ENCODE data around the gene KCTD6.

The KCTD6 gene

DNA sequence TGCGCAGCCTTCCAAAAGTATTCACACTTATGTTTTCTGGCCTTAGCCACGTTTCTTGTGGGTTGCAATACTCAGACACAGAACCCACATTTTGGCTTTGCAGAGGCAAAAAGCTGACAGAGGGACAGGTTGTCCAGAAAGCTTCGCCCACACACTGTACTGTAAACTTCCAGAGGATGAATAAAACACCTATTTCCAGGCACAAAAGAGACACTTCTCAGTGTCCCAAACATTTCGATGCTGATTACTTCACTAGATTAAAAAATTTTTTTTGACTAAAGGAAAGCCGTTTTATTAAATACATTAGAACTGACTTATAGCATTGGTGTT lies 28.0 kb upstream of the KCTD6 start:
- DNase-seq (ENCODE audit: low read depth, low spot score) = no peak
- ChIA-PET POLR2A (interaction anchor here (1.1 kb wide), 2 partner anchors 27 to 128 kb away, joined by 4 read pairs; no protein-coding TSS in a partner anchor), CTCF (interaction anchor here (0.9 to 1.8 kb wide), 24 partner anchors 8 to 158 kb away, joined by 3 to 13 read pairs (median 5); partner anchors contain the start of genes HTD2, KCTD6 and RPP14)
- no peak overlapping the region for H3K4me3 ChIP-seq (ENCODE audit: low read depth, low read length)
- TF ChIP-seq, protein P1, sequence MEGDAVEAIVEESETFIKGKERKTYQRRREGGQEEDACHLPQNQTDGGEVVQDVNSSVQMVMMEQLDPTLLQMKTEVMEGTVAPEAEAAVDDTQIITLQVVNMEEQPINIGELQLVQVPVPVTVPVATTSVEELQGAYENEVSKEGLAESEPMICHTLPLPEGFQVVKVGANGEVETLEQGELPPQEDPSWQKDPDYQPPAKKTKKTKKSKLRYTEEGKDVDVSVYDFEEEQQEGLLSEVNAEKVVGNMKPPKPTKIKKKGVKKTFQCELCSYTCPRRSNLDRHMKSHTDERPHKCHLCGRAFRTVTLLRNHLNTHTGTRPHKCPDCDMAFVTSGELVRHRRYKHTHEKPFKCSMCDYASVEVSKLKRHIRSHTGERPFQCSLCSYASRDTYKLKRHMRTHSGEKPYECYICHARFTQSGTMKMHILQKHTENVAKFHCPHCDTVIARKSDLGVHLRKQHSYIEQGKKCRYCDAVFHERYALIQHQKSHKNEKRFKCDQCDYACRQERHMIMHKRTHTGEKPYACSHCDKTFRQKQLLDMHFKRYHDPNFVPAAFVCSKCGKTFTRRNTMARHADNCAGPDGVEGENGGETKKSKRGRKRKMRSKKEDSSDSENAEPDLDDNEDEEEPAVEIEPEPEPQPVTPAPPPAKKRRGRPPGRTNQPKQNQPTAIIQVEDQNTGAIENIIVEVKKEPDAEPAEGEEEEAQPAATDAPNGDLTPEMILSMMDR (IDR thresholded peaks at IDR 0.05; ENCODE audit: insufficient read depth, low read length, missing control alignments) = no peak

DNA sequence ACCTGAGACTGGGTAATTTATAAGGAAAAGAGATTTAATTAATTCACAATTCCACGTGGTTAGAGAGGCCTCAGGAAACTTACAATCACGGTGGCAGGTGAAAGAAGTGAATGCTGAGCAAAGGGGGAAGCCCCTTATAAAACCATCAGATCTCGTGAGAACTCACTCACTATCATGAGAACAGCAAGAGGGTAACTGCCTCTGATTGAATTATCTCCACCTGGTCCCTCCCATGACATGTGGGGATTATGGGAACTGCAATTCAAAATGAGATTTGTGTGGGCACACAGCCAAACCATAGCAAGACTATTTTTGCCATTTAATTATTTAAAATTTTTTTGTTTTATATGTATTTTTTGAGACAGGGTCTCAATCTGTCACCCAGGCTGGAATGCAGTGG lies 27.0 kb upstream of the KCTD6 start:
- POLR2A ChIA-PET = no interaction called here
- CTCF ChIA-PET = interaction anchor here (0.7 to 2.0 kb wide), 5 partner anchors 10 to 68 kb away, joined by 3 to 11 read pairs (median 6); no protein-coding TSS in a partner anchor
- DNase-seq (ENCODE audit: low read depth, low spot score) = no peak
- TF ChIP-seq, protein P1 (IDR thresholded peaks at IDR 0.05; ENCODE audit: insufficient read depth, low read length, missing control alignments) = no peak
- no peak overlapping the region for H3K4me3 ChIP-seq (ENCODE audit: low read depth, low read length)

DNA sequence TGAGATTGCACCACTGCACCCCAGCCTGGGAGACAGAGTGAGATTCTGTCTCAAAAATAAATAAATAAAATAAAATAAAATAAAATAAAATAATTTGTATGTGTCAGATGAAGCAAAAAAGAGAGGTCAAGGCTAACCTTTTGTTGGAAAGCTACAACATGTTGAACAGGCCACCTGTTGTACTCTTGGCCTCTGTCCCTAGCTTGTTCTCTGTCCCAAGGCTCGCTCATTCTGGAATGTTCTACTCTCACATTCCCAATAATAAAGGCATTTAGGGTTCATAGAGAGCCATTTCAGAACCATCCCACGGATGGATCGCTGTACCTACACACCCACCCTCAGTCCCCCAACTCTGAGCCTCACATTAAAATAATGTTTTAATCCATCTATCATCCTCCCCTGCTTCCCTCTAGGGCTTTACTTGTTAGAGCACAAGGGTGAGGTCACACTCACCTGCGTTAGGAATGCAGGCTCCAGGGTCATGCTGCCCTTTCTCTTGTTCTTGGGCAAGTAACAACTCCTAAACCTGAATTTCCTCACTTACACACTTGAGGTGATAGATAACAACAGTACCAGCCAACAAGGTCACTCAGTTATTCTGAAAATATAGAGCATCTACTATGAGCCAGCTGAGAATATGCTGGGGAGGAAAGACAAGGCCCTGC lies 24.9 kb upstream of the KCTD6 start:
- TF ChIP-seq, protein P1 (IDR thresholded peaks at IDR 0.05; ENCODE audit: insufficient read depth, low read length, missing control alignments) = no peak
- ChIA-PET POLR2A (no interaction called here), CTCF (interaction anchor here (0.6 to 2.2 kb wide), 2 partner anchors 24 to 65 kb away, joined by 4 to 7 read pairs; partner anchors contain the start of gene KCTD6)
- no peak for DNase-seq (ENCODE audit: low read depth, low spot score)
- no peak overlapping the region for H3K4me3 ChIP-seq (ENCODE audit: low read depth, low read length)

DNA sequence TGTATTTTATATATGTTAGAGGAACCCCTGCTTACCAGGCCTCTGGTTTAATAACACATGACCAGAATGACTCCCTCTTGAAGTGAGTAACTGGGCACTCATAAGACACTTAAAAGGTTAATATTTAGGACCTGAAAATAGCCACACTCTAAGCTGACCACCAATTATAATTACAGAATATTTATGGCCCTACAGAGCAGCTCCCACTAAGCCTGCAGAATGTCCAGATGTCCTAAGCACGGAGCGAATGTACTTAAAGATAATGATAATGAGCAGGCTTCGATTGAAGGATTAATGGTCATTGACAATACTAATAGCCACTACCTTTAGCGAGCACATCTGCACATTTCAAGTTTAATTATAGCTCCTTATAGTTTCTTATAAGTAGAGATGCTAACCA lies 22.8 kb upstream of the KCTD6 start:
- ChIA-PET POLR2A (no interaction called here), CTCF (interaction anchor here (0.8 to 6.9 kb wide), 5 partner anchors 9 to 148 kb away, joined by 4 to 37 read pairs (median 5); partner anchors contain the start of gene KCTD6)
- DNase-seq (ENCODE audit: low read depth, low spot score) = no peak
- H3K4me3 ChIP-seq (ENCODE audit: low read depth, low read length) = no peak overlapping the region
- TF ChIP-seq, protein P1 (IDR thresholded peaks at IDR 0.05; ENCODE audit: insufficient read depth, low read length, missing control alignments) = no peak

DNA sequence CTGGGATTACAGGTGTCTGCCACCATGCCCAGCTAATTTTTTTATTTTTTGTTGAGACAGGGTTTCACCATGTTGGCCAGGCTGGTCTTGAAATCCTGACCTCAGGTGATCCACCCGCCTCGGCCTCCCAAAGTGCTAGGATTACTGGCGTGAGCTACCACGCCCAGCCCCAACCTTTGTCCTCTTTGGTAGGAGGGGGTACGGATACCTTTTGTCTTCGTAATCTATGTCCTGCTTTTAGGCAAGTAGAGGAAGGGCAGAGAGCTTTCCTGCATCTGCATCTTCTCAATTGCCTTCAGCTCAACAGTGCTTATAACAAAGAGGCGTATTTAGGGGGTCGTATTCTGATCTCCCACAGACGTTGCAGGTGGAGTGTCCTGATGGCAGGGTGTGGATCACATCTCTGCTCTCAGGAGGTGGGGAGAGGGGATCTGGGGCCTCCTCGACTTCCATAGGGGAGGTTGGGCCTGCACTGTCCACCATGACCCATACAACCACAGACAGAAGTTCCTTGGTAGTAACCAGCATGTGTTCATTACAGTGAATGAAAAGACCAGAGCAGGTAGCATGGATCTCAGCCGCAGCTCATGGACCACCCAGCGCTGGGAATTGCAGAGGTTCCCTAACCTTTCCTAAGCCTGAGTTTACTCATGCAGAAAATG lies 21.4 kb upstream of the KCTD6 start:
- TF ChIP-seq, protein P1 (IDR thresholded peaks at IDR 0.05; ENCODE audit: insufficient read depth, low read length, missing control alignments) = no peak
- no peak for DNase-seq (ENCODE audit: low read depth, low spot score)
- ChIA-PET CTCF (interaction anchor here (1.0 to 6.9 kb wide), 6 partner anchors 18 to 149 kb away, joined by 3 to 37 read pairs (median 4); partner anchors contain the start of gene KCTD6), POLR2A (no interaction called here)
- H3K4me3 ChIP-seq (ENCODE audit: low read depth, low read length) = no peak overlapping the region
